Keratinocyte (primary cell): ENCODE results near the gene KIF16B.

Experiments used
- CTCF ChIP-seq, 3 experiments: IDR thresholded peaks in 1 of 3; conservative IDR thresholded peaks in 1 of 3; optimal IDR thresholded peaks in 1 of 3; 2 replicates in 2 of 3; 3 replicates in 1 of 3; pipeline versions ENCODE3 to v1.5.1; 2011; ENCODE audit warnings: low read length in 3 of 3, mild to moderate bottlenecking in 3 of 3, moderate library complexity in 2 of 3, control low read depth in 1 of 3, inconsistent platforms in 1 of 3; ENCODE audit not compliant: insufficient read depth in 2 of 3; ENCODE audit errors: extremely low read depth in 1 of 3
- EZH2 ChIP-seq: IDR thresholded peaks from one replicate; pipeline ENCODE4 v1.6.1; 2012; ENCODE audit warnings: inconsistent platforms, mild to moderate bottlenecking, low read length, moderate library complexity

- TF ChIP-seq CTCF (optimal IDR thresholded peaks at IDR 0.05 in 1 of 3, IDR thresholded peaks at IDR 0.05 in 1 of 3, conservative IDR thresholded peaks at IDR 0.05 in 1 of 3; ENCODE audit: extremely low read depth in 1 of 3, insufficient read depth in 2 of 3, low read length in 3 of 3) (no peak), EZH2 (no peak)
Measured at GRCh38 chr20:16574656-16575355, 1.6 kb upstream of the KIF16B start.
